KMS-11 (cell line): ENCODE results near the gene GPR137B.

Source experiments
- H2AFZ ChIP-seq: fragments of 200-600 bp; sonication (generic); 2 replicates; pipeline ENCODE4 v1.6.1; 2016; ENCODE audit warnings: antibody characterized with exemption, mixed run types, low read depth
- H3K27ac ChIP-seq: fragments of 200-600 bp; sonication (generic); 2 replicates; pipeline ENCODE4 v1.6.1; 2016; ENCODE audit warnings: mild to moderate bottlenecking, mixed run types
- H3K27me3 ChIP-seq: fragments of 200-600 bp; sonication (generic); 2 replicates; pipeline ENCODE4 v1.6.1; 2017; ENCODE audit warnings: mild to moderate bottlenecking, low read depth, mixed run types, moderate library complexity; ENCODE audit not compliant: insufficient read depth
- H3K36me3 ChIP-seq: fragments of 200-600 bp; sonication (generic); 2 replicates; pipeline ENCODE4 v1.6.1; 2017; ENCODE audit warnings: mild to moderate bottlenecking, mixed run types; ENCODE audit not compliant: insufficient read depth
- H3K4me1 ChIP-seq: fragments of 200-600 bp; sonication (generic); 2 replicates; pipeline ENCODE4 v1.6.1; 2016; ENCODE audit warnings: mild to moderate bottlenecking, low read depth, mixed run types; ENCODE audit not compliant: poor library complexity, severe bottlenecking
- H3K4me2 ChIP-seq: fragments of 200-600 bp; sonication (generic); 2 replicates; pipeline ENCODE4 v1.7.0; 2016; ENCODE audit warnings: mild to moderate bottlenecking, mixed run types
- H3K4me3 ChIP-seq: fragments of 200-600 bp; sonication (generic); IDR thresholded peaks from 2 replicates; pipeline ENCODE4 v1.6.1; 2017; ENCODE audit warnings: low read depth, low read length, mixed read lengths; ENCODE audit not compliant: insufficient read depth
- H3K79me2 ChIP-seq: fragments of 200-600 bp; sonication (generic); 2 replicates; pipeline ENCODE4 v1.6.1; 2016; ENCODE audit warnings: low read depth, mixed run types; ENCODE audit not compliant: insufficient read depth
- H3K9ac ChIP-seq: fragments of 200-600 bp; sonication (generic); 2 replicates; pipeline ENCODE4 v1.6.1; 2016; ENCODE audit warnings: mild to moderate bottlenecking, mixed run types
- H4K20me1 ChIP-seq: fragments of 200-600 bp; sonication (generic); 2 replicates; pipeline ENCODE4 v1.6.1; 2016; ENCODE audit warnings: mild to moderate bottlenecking, mixed run types; ENCODE audit not compliant: insufficient read depth
- CTCF ChIP-seq: fragments of 200-600 bp; sonication (generic); conservative IDR thresholded peaks from 2 replicates; pipeline ENCODE4 v1.6.1; 2017; ENCODE audit warnings: low read depth, mild to moderate bottlenecking, antibody characterized with exemption, low read length, moderate library complexity, mixed read lengths

Gene GPR137B

GRCh38 chr1:236128646-236129178, 13.6 kb upstream of the GPR137B start:
- TF ChIP-seq CTCF = no peak
- no peaks in the 10 kb centered on the region for H3K36me3 ChIP-seq
- no peaks in the 10 kb centered on the region for H4K20me1 ChIP-seq
- no peaks in the 10 kb centered on the region for H3K4me1 ChIP-seq
- H3K27ac ChIP-seq = no peak overlapping the region
- no peaks in the 10 kb centered on the region for H3K79me2 ChIP-seq
- H3K4me3 ChIP-seq = no peak overlapping the region
- H3K9ac ChIP-seq = no peak overlapping the region
- H3K4me2 ChIP-seq = no peak overlapping the region
- H3K27me3 ChIP-seq = no peaks in the 10 kb centered on the region
- no peak overlapping the region for H2AFZ ChIP-seq

- H3K36me3 ChIP-seq = no peaks in the 10 kb centered on the region
- H3K4me2 ChIP-seq = no peak overlapping the region
- H3K79me2 ChIP-seq = no peaks in the 10 kb centered on the region
- no peak overlapping the region for H3K9ac ChIP-seq
- no peak overlapping the region for H2AFZ ChIP-seq
- no peaks in the 10 kb centered on the region for H3K27me3 ChIP-seq
- no peaks in the 10 kb centered on the region for H3K4me1 ChIP-seq
- no peaks in the 10 kb centered on the region for H4K20me1 ChIP-seq
- no peak overlapping the region for H3K4me3 ChIP-seq
- H3K27ac ChIP-seq = no peak overlapping the region
- TF ChIP-seq CTCF = no peak
Observed at GRCh38 chr1:236129306-236129705, 13.0 kb upstream of the GPR137B start.

GRCh38 chr1:236130372-236130771, 12.0 kb upstream of the GPR137B start:
- H3K36me3 ChIP-seq = no peaks in the 10 kb centered on the region
- H3K79me2 ChIP-seq = no peaks in the 10 kb centered on the region
- no peak overlapping the region for H3K27ac ChIP-seq
- H4K20me1 ChIP-seq = no peaks in the 10 kb centered on the region
- no peak for TF ChIP-seq CTCF
- no peaks in the 10 kb centered on the region for H3K27me3 ChIP-seq
- no peaks in the 10 kb centered on the region for H3K4me1 ChIP-seq
- H2AFZ ChIP-seq = no peak overlapping the region
- H3K9ac ChIP-seq = no peak overlapping the region
- no peak overlapping the region for H3K4me3 ChIP-seq
- H3K4me2 ChIP-seq = no peak overlapping the region

GRCh38 chr1:236131916-236132315, 10.4 kb upstream of the GPR137B start:
- no peak overlapping the region for H2AFZ ChIP-seq
- no peak overlapping the region for H3K4me2 ChIP-seq
- H3K4me3 ChIP-seq = no peak overlapping the region
- no peak overlapping the region for H3K9ac ChIP-seq
- H3K36me3 ChIP-seq = no peaks in the 10 kb centered on the region
- H3K79me2 ChIP-seq = no peaks in the 10 kb centered on the region
- H3K27me3 ChIP-seq = no peaks in the 10 kb centered on the region
- no peaks in the 10 kb centered on the region for H4K20me1 ChIP-seq
- no peak overlapping the region for H3K27ac ChIP-seq
- no peak for TF ChIP-seq CTCF
- H3K4me1 ChIP-seq = no peaks in the 10 kb centered on the region
